Tongue (tissue), 2 donors: Measurements from ENCODE around the gene VWA2. TPM values are rescaled to one million over a fixed set of nuclear protein-coding genes. Genes with fewer than 3 reads are reported as not detected.
A peak's percentile ranks its signal among the peaks of the same experiment; 100 is the strongest.

Source experiments
- DNase-seq: peaks from one replicate; pipeline ENCODE4 v3.0.0-alpha.2; 2015
- total RNA-seq: library from RNA; depleted of rRNA; stranded (reverse); fragments of >200 nt; gene quantifications from one replicate; pipeline ENCODE4 v1.2.3, GENCODE V29; 2014

Gene VWA2
- total RNA-seq, 1 donor from 2014 or later, result 7.3 TPM

DNA sequence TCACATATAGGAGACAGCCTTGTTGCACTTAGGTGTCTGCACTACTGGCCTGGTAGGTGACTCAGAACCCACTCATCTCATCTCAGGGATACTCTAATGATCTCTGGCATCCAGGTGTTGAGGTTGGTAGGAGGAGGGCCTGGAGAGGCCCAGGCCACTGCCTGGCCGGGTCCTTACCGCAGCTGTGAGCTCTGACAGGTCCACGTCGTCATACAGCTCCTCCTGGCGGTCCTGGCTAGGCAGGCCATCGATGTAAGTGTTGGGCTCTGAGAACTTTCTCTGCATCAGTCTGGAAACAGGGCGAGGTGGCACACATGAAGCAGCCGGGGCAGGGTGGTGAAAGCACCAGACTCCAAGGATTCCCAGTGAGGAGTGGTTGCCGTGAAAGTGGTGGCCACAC, 62.1 kb downstream of the VWA2 start:
- no peak for DNase-seq

DNA sequence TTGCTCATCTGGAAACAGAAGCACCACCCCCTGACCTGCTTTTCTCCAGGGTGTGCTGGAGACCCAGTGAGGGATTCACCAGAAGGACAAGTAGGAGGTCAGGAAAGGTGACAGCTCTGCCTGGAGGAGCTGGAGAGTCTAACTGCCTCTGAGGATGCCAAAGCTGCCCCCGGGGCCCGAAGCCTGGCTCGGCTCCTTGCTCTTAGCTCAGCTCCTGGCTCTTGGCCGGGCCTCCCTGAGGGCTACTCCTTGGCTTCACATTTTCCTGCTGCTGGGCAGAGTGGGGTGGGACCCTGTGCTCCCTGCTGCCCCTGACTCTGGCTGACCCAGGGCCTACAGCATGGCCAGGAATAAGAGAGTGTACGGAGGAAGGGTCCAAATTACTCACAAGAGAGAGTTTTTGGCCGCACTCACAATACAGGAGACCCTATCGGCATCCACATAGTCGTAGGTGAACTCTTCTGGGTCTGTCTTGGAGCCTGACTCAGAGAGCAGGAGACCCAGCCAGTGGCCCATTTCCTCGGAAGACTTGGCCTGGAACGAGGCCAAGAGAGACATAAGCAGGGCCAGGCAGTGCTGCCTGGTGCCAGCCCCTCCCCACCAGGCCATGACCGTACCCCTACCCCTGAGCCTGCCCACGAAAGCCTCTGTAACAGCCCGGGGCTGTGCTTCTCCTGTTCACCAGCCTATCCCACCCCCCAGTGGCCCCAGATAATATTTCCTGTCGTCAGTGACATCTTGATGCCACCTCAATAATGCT, 63.1 kb downstream of the VWA2 start:
- no peak for DNase-seq

DNA sequence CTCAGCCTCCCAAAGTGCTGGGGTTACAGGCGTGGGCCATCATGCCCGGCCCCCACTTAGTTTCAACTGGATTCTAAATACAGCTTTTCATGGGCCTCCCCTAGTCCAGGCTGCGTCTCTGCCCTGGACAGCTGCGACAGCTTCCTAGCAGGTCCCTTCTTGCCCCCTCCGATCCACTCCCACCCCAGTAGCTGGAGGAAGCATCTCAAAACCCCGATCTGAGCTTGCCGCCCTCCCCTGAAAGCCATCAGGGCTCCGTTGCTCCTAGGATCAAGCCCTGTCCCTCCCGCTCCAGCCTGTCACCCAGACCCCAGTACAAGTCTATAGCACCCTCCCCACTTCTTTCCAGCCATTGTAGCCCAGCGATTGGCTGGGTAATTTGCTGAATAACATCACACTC, 64.5 kb downstream of the VWA2 start:
- no peak for DNase-seq

DNA sequence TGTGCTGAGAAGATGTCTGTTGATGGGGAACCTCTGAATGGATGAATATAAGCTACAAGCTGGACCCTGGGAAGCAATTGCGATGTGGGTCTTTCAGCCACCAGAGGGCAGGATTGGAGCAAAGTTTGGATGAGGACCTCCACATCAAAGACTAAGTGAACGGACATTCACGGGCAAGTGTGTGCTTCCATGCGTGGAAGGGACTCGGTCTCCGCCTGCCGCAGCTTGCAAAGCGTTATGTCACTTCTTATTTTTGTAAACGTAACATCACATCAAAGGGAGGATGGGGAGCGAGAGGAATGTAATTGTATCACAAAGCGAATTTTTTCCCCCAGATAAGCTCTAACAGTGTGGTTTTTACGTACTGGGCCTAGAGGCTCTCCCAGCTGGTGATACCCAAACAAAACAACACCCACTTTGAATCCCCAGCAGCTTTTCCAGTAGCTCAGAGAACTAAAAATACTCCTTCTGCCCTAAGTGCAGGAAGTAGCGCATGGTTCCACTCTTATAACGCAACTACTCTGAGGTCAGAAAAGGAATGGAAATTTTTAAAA, 65.0 kb downstream of the VWA2 start:
- peak; percentile 96 for DNase-seq

DNA sequence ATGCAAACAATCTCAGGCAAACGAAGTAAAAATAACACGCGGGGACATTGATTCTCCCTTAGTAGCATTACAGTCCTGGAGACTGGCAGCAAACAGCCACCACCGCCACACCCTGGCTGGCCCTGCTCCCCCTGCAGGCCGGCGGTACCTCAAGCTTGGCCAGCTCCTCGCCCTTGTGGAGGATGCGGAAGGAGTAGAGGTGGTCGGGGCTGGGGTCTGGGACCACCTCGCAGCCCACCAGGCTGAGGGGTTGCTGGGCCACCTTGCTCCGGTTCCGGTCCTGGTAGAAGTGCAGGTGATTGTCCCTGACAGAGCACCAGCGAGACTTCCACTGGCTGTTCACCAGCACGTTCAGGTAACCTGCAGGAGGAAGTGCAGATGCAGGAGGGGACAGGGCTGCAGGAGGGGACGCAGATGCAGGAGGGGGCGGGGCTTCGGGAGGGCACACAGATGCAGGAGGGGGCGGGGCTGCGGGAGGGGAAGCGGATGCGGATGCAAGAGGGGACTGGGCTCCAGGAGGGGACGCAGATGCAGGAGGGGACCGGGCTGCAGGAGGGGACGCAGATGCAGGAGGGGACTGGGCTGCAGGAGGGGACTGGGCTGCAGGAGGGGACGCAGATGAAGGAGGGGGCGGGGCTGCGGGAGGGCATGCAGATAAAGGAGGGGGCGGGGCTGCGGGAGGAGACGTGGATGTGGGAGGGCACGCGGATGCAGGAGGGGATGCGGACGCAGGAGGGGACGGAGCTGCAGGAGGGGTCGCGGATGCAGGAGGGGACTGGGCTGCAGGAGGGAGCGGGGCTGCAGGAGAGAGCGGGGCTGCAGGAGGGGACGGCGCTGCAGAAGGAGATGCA, 65.7 kb downstream of the VWA2 start:
- peak; percentile 60 for DNase-seq

DNA sequence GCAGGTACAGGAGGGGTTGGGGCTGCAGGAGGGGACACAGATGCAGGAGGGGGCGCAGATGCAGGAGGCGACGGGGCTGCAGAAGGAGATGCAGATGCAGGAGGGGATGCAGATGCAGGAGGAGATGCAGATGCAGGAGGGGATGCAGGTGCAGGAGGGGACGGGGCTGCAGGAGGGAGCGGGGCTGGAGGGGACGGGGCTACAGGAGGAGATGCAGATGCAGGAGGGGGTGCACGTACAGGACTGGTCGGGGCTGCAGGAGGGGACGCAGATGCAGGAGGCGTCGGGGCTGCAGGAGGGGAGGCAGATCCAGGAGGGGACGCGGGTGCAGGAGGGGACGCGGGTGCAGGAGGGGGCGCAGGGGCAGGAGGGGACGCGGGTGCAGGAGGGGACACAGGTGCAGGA, 66.5 kb downstream of the VWA2 start:
- no peak for DNase-seq

DNA sequence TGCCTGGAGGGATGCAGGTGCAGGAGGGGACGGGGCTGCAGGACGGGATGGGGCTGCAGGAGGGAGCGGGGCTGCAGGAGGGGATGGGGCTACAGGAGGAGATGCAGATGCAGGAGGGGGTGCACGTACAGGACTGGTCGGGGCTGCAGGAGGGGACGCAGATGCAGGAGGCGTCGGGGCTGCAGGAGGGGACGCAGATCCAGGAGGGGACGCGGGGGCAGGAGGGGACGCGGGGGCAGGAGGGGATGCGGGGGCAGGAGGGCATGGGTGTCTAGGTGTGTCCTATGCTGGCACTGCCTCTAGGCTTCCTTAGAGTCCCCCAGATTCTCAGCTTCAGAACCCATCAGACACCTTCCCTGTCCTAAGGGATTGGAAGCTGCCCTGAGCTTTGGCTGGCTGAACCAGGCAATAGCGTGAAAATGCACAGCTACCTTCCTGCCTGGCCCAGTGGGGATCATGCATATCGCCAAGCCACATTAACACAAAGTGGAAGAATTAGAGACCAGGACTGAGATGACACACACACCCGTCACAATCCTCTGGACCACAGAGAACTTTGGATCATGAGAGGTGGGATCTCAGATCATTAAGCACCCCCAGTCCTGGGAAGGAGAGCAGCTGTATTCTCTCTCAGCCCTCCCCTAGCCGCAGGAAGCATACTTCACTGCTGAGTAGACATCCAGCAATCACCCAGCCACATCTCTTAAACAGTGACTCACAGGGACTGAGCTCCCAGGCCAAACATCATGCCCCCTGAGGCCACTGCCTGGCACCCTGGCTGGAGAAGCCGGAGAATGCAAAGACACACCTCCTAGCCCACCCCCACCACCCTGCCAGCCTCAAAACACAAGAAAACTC, 67.3 kb downstream of the VWA2 start:
- DNase-seq, result no peak

DNA sequence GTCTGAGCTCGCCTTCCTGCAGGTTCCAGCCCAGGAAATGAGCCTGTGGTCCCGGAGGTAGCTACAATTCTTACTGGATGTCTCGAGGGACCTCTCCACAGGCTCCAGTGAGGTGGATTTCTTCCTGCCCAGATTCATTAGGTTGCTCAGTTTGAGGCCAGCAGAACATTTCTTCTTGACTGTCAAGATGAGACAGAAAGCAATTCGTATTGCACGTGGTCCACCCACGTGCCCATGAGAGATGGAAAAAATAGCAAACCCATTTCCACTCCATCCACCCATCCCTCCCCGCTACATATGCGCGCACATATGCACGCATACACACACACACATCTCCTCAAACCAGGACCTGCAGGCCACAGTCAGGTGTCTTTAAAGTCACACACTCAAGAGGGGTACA, 68.7 kb downstream of the VWA2 start:
- no peak for DNase-seq

DNA sequence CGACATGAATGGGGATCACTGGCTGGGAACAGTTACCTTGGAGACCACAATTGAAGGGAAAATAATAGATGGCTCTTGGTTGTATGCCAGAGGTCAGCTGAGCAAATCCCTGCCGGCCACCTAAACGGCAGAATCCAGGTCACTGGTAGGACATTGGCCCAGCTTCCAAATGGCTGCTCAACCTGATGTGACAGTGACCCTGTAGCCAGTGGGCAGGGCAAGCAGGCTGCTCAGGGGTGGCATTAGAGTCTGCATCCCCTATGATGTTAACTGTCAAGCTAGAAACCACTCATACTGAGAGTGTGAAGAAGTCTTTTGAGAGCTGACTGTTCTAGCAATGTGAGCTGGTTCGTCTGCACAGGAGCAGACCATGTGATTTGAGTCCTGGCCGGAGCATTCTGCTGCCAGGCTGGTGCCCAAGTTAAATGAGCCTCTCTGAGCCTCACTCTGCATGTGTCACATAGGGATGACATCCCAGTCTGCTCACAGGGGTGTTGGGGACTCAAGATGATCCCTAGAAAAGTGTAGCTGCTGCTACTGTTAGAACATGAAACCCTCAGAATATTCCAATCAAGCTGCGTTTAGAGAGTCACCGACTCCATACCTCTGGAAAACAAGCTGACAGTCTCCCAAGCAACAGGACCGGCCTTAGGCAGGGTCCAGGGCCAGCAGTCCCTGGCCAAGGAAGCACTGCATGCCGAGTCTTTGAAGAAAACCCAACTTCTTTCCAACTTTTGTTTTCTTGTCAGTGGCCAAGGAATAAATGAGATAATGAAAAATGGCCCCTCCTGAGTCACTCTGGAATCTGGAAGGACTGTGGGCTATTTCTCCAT, 69.7 kb downstream of the VWA2 start:
- no peak for DNase-seq

DNA sequence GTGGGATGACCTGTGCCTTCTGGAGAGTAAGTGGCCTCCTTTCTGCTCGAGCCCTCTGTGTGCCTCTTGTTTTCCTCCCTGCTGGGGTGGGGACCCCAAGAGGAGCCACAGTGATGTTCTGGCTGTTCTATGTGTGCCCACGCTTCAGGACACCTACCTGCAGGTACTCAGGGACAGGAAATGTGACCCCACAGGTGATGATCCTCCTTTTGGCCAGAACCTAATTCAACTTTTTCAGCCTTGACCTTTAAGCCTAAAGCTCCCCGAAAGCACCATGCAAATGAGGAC, 70.3 kb downstream of the VWA2 start:
- DNase-seq, result no peak

DNA sequence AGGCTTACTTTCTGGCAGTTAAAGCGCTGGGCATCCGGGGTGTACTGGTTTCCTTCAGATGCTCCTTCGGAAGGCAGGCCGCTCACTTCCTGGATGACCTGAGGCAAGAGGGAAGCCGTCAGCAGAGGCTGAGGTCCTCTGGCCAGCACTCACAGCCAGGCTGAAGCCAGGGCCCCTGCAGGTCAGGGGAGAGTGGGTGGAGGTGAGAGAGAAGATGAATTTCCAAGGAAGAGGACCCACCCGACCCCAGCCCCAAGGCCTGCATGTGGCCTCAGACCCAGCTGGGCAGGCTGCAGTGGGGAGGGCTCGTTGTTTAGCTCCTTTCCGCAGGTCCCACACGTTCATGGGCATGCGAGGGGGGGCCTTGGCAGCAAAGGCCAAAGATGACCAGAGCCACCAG, 71.3 kb downstream of the VWA2 start:
- DNase-seq, result no peak

DNA sequence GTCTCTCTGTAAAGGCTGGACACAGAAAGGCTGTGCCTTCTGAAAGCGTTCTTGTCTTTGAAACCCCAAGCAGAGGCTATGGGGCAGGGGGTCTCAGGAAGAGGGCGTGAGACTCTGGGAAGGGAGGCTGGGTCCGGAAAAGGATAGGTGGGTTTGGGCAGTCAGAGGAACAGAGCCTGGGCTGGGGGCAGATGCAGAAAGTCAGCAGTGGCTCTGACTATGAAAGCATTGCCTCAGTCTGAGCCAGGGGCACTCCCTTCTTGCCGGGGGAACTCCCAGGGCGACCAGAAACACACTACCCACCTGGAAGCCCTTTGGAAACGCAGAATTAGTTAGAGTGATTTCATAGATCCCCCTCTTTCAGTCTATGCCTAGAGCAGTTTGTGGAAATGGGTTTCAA, 72.0 kb downstream of the VWA2 start:
- DNase-seq, result no peak

DNA sequence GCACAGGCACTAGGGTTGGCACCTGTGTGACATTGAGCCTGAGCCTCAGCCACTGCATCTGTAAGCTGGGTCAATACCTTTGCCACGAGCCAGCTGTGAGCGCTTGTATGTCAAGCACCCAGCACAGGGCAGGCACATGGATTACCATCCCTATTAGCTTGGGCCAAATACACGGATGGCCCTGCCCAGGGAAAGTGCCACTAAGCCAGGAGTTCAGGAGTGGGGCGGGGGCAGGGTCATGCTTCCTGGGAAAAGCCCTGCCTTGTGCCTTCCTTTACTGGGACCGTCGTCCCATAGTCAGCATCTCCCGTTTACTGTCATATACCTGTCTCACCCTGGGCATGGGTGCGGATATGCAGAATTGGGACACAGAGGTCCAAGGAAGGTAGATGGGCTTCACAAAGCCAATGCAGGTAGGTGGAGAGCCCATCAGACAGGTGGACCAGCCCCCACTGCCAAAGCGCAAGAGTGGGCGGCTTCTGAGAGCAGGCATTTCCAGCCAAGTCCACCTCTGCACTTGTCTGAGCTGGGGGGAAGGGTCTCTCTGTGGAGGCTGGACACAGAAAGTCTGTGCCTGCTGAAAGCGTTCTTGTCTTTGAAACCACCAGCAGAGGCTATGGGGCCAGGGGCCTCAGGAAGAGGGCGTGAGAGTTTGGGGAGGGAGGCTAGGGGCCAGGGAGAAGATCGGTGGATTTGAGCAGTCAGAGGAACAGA, 72.6 kb downstream of the VWA2 start:
- no peak for DNase-seq

DNA sequence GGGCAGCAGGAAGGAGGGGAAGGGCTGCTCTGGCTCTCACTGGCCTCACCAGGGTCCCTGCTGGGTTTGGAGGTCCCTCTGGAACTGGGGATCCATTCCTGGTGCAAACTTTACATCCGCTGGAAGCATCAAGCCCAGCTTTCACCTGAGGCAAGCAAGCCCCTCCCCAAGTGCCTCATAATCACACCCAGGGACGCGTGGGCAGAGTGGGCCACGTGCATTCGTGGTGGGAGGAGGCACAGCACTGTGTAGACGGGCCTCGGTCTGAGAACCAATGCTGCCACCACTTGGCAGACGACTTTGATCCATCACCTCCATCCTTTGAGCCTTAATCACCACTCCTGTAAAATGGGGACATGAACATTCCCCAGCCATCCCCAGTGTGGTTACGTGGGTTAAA, 74.1 kb downstream of the VWA2 start:
- DNase-seq, result no peak

DNA sequence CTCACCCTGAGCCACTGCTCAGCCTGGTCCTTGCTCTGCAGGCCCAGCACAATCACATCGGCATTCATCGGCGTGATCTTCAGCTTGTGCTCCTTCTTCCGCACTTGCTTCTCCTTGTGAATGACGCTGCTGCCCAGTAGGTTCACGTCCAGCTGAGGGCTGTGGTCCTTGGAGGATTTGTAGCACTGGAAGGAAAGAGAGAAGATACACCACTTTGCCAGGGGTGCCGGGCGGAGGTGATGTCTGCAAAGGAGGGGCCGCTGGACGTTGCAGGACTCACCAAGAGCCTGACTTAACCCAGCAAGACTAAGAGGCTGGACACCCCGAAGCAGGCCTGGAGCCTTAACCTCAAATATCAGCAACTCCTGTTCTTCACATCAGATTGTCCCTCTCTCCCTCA, 74.8 kb downstream of the VWA2 start:
- DNase-seq, result no peak

DNA sequence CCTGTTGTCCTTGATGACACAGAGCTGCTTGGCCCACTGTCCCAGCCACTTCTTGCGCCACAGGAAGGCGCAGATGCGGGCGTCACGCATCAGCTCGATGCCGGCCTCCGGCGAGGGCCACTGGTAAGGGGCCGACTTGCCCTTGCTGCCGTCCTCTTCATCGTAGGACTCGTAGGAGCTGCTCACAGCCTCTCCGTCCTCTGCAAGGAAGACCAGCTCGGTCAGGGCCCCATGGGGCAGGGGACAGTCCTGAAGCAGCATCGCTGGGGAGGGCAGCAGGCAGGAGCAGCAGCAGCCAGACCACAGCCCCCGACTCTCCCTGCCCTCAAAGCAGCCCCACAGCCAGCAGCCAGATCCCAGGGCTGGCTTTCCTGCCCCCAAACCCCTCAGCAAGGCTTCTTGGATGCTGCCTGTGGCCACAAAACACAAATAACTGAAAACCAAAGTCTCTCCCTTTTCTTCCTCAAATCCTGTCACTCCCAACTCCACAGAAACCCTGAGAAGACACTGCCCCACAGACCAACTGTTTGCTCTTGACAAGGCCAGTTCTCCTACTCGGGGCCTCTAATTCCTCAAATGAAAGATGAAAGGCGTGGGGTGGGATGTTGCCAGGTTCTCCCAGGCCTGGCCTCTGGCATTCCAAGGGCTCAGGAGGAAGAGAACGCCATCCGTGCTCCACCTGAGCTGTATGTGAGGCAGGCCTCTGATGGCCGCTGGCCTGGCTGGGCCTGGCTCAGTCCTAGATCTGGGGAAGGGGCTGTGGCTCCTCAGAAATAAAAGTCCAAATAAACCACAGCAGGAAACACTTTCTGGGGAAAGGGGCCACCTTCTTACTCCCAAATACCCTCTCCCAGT, 76.7 kb downstream of the VWA2 start:
- no peak for DNase-seq

DNA sequence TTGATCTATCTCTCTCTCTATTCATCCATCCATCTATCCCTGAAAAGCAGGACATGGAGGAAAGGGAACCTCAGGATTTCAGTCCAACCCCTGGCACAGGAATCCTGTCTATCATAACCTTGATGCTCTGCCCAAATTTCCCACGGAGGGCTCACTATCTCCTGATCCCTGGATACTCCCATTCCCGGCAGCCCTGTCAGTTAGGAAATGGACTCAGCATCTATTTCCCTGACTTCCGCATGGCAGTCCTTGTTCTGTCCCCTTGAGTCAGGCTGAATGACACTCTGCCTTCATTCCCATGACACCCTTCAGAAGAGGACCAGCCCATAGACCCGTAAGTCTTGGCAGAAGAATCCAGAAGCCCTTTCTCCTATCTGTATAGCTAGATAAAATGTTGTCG, 77.7 kb downstream of the VWA2 start:
- no peak for DNase-seq

DNA sequence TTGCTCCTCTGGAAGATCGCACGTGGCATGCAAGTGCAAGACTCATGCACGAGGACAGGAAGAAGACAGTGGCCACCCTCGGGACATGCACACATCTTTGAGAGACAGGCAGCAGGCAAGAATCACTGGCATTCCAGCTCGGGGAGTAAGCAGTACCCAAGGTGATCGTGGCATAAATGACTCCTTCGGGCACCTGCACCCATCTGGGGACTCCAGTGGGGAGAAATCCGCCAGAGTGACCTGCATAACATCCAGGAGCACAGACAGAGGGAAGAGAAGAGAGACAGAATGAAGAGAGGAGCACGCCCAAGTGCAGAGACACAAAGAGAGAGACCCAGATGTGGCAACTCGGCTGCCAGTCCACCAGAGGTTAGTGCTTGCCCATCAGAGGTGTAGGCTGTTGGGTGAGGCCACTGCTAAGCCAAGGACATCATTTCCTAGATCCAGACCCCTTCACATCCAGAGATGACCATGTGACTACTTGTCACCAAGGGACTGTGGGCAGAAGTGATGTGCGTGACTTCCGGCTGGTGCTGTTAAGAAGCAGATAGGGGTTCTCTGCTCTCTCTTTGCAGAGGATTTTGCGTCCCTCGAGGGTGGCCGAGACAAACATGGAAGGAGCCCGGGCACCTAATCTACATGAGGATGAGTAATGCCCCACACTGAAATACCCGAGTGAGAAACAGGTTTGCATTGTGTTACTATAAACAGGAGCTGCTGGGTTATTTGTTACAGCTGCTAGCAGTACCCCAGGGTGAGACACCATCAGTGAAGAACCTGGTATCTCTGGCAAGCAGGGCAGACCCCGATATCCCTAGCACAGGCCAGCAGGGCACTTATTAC, 80.6 kb downstream of the VWA2 start:
- DNase-seq, result no peak
